Astrocyte of the cerebellum (primary cell): ENCODE data around the gene TGIF1.

Experiments
- DNase-seq: peaks from one replicate; pipeline ENCODE4 v3.0.0-alpha.2; 2011; ENCODE audit warnings: low read depth
- H3K4me3 ChIP-seq: 2 replicates; pipeline ENCODE4 v1.5.1; 2011; ENCODE audit warnings: mild to moderate bottlenecking, low read depth, low read length, moderate library complexity
- in situ Hi-C: cut with HindIII; loops from 2 replicates; pipeline ENCODE4 v1.10.0; 2017; ENCODE audit warnings: low sequenced_read_pairs
- TF ChIP-seq, protein P1 (sequence below): IDR thresholded peaks from 2 replicates; pipeline ENCODE4 v1.5.1; 2012; ENCODE audit warnings: low read length, low read depth, moderate library complexity, mild to moderate bottlenecking; ENCODE audit errors: missing control alignments

The TGIF1 gene

DNA sequence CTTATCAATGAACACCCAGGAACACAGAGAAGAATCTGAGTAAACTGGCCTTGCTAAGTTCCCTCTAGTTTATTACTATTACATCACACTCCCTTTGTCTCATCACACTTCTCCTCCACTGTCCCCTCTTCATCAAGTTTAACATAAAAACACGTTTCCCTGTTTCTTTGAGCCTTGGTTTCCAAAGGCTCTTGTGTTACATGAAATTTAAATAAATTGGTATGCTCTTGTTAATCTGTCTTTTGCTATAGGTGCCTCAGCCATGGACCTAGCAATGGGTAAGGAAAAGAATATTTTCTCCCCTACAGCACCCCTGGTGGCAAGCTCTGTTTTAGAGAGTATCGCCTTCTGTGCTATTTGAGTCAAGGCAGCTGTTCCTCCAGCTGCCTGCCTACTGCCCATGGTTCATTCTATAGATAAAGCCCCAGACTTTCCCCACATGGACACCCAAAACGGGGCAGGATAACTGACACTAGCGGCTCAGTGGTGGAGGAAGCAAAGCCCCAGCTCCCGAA is 31.8 kb downstream of the TGIF1 start:
- TF ChIP-seq, protein P1, sequence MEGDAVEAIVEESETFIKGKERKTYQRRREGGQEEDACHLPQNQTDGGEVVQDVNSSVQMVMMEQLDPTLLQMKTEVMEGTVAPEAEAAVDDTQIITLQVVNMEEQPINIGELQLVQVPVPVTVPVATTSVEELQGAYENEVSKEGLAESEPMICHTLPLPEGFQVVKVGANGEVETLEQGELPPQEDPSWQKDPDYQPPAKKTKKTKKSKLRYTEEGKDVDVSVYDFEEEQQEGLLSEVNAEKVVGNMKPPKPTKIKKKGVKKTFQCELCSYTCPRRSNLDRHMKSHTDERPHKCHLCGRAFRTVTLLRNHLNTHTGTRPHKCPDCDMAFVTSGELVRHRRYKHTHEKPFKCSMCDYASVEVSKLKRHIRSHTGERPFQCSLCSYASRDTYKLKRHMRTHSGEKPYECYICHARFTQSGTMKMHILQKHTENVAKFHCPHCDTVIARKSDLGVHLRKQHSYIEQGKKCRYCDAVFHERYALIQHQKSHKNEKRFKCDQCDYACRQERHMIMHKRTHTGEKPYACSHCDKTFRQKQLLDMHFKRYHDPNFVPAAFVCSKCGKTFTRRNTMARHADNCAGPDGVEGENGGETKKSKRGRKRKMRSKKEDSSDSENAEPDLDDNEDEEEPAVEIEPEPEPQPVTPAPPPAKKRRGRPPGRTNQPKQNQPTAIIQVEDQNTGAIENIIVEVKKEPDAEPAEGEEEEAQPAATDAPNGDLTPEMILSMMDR: peak; percentile 53
- no peak overlapping the region for H3K4me3 ChIP-seq
- in situ Hi-C loops: no loop called here
- DNase-seq: no peak

DNA sequence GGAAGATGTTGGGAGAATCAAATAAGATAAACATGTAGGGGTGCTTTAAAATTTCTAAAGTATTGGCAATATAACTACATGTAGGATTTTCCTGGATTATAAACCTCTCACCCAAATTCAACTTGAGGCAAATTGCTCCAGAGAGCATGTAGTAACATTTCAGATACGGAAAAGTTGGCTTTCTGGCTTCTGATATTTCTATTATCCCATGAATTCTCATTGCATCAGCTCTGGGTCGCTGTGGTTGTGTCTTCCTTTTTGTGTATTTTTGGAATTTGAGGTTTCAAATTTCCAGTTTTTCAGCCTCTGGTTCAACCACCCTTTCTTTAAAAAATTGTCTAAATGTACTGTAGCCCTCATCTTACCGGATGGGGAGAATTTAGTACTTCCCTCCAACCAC is 32.3 kb downstream of the TGIF1 start:
- TF ChIP-seq, protein P1: no peak
- H3K4me3 ChIP-seq: no peak overlapping the region
- in situ Hi-C loops: no loop called here
- DNase-seq: no peak

DNA sequence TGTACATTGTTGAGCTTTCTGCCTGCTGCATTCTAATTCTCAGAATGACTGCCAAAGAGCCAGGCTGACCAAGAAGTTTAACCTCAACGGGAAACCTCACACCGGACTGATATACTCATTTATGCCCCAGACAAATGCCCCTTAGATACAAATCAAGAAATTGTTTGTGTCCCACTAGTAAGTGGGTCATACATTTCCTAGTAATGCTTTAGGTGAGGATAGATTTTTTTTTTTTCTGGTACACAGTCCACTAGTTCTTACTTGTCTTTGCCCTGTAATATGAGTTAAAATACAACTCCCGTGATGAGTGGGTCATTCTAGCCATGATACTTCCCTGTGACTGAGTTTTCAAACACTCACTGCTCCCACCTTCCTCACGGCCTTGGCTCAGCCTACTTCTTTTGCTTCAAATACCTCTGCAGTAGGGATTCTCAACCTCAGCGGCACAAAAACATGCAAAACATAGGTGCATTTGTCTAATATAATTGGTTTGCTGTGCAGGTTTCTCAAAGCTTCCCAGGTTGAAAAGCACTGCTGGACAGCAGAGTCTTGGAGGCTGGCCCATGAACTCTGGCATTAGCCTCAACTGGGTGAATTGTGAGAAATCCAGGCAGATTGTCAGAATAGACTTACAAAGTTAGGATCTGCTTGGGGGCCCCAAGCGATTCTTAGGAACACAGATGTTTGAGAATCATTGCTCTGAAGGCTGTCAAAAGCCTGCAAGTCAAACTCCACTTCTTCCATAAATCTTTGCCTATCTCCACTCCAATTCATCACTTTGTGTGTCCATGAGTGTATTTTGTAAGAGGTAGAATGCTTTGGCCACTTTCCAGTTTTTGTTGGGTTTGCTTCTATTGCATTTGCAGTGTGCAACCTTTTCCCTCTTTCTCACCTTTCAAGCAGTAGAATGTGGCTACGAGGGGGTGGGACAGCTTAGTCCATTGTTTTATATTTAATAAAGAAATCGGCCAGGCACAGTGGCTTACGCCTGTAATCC is 35.5 kb downstream of the TGIF1 start:
- TF ChIP-seq, protein P1: no peak
- no peak for DNase-seq
- in situ Hi-C loops: no loop called here
- no peak overlapping the region for H3K4me3 ChIP-seq

DNA sequence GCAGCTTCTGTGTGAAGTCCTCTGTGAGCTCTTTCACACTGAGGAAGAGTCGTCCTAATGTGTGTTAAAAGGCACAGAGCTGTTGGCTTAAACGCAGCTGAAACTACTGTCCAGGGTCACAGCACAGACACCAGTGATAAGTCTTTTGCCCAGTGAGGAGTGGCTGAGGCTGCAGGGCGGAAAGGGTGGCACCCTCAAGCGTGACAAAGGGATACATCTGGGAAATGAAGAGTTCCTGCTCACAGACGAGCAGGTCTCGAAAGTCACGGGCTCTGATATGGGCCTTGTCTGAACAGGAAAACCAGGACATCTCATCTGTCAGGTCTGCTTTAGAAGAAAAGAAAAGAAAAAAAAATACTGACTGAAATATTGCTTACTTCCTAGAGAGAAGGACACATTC is 36.5 kb downstream of the TGIF1 start:
- TF ChIP-seq, protein P1: no peak
- no peak overlapping the region for H3K4me3 ChIP-seq
- in situ Hi-C loops: no loop called here
- no peak for DNase-seq

DNA sequence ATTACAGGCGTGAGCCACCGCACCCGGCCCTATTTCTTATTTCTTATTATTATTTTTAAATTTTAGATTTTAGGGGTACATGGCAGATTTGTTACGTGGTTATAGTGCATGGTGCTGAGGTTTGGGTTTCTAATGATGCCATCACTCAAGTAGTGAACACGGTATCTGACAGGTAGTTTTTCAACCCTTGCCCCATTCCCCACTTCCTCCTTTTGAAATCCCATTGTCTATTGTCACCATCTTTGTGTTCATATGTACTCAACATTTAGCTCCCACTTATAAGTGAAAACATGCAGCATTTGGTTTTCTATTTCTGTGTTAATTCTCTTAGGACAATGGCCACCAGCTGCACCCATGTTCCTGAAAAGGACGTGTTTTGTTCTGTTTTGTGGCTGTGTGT is 39.5 kb downstream of the TGIF1 start:
- DNase-seq: no peak
- in situ Hi-C loops: no loop called here
- TF ChIP-seq, protein P1: no peak
- H3K4me3 ChIP-seq: no peak overlapping the region

DNA sequence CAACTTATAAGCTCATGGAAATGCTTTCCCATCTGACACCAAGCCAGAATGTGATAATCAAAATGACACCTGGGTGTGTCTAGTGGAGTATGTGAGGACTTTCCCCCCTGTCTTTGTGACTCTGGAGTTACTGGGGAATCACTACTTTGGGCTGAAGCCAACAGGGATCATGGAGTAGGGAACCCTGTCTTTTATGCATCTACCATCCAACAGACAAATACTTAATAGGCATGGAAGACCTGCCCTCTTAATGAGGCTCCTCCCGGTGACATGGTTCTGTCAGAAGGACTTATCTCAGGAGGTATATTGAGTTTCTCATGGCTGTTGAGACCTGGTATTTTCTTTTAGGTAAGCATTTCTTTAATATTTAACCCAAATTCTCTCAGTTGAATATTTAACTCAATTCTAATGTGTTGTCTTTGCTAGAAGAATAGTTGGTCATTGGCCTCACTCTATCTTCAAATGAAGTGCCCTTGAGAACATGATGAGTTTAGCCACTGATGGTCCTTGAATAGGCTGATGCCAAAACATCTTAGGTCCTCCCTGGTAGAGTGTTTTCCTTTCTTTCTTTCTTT is 42.1 kb downstream of the TGIF1 start:
- in situ Hi-C loops: no loop called here
- no peak overlapping the region for H3K4me3 ChIP-seq
- no peak for DNase-seq
- TF ChIP-seq, protein P1: no peak
